ENCODE results near the gene WNT5B.

WNT5B gene

DNA sequence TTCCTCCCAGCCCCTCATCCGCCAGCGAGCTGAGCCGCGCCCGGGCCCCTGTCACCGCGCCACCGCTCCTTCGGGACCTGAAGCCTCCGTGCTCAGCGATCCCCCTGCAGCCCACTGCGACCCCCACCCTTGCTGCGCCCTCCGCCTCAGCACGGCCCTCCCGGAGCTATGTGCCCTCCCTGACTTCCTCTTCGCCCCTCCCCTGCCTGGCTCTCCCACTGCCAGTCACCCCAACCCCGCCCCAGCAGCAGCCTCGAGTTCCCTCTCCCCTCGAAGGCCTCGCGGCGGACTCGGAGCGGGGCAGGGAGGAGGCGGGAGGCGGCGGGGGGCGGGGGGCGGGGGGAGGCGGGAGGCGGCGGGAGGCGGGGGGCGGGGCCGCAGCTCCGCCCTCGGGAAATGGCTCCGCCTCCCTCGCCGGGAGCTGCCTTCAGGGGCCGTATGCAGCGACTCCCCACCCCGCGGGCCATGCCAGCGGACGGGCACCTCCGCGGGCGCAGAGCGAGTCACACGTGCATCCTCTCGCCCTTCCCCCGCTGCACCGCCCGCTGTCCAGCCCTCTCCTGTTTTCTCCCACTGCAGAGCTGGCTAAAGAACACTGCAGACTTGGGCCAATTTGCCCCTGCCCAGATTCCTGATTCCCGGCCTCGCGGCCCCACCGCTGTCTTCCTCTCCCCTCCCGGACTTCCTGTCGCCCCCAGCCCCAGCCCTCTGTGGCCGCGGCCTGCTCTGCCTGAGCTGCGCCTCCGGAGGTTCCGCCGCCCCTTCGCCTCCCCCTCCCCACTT lies 32.7 kb downstream of the WNT5B start:
- Histone ChIP-seq H3K4me3 (ENCODE audit: low read length, poor library complexity, severe bottlenecking) (peak overlapping the region; percentile 71), H3K4me2 (ENCODE audit: low read depth, low read length, poor library complexity, severe bottlenecking) (peak overlapping the region; percentile 67), H3K9ac (ENCODE audit: low read depth, low read length, poor library complexity, severe bottlenecking) (peak overlapping the region; percentile 54), H2AFZ (ENCODE audit: low read length) (peak overlapping the region; percentile 86), H3K36me3 (ENCODE audit: insufficient read depth, low read length) (no peaks in the 10 kb centered on the region), H3K9me3 (ENCODE audit: insufficient read depth, low read depth, low read length) (no peaks in the 10 kb centered on the region), H3F3A (ENCODE audit: low read depth) (peaks cover 14% of the 10 kb centered on the region; the same call in 1 of the 2 replicates), H3K79me2 (ENCODE audit: insufficient read depth, low read length) (no peaks in the 10 kb centered on the region), H3K9me2 (replicated peaks; ENCODE audit: low read depth, low read length) (no peaks in the 10 kb centered on the region), H3K27me3 (ENCODE audit: insufficient read depth, low read length, poor library complexity, severe bottlenecking) (no peaks in the 10 kb centered on the region), H3K4me1 (ENCODE audit: insufficient read depth, low read length, poor library complexity, severe bottlenecking) (peaks cover 15% of the 10 kb centered on the region), H4K20me1 (ENCODE audit: insufficient read depth, low read length, poor library complexity, severe bottlenecking) (no peaks in the 10 kb centered on the region)
- no peak for TF ChIP-seq EZH2phosphoT487 (IDR thresholded peaks at IDR 0.05; ENCODE audit: borderline replicate concordance)
- TF ChIP-seq, protein P1, sequence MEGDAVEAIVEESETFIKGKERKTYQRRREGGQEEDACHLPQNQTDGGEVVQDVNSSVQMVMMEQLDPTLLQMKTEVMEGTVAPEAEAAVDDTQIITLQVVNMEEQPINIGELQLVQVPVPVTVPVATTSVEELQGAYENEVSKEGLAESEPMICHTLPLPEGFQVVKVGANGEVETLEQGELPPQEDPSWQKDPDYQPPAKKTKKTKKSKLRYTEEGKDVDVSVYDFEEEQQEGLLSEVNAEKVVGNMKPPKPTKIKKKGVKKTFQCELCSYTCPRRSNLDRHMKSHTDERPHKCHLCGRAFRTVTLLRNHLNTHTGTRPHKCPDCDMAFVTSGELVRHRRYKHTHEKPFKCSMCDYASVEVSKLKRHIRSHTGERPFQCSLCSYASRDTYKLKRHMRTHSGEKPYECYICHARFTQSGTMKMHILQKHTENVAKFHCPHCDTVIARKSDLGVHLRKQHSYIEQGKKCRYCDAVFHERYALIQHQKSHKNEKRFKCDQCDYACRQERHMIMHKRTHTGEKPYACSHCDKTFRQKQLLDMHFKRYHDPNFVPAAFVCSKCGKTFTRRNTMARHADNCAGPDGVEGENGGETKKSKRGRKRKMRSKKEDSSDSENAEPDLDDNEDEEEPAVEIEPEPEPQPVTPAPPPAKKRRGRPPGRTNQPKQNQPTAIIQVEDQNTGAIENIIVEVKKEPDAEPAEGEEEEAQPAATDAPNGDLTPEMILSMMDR (conservative IDR thresholded peaks at IDR 0.05; ENCODE audit: low read length), result no peak

DNA sequence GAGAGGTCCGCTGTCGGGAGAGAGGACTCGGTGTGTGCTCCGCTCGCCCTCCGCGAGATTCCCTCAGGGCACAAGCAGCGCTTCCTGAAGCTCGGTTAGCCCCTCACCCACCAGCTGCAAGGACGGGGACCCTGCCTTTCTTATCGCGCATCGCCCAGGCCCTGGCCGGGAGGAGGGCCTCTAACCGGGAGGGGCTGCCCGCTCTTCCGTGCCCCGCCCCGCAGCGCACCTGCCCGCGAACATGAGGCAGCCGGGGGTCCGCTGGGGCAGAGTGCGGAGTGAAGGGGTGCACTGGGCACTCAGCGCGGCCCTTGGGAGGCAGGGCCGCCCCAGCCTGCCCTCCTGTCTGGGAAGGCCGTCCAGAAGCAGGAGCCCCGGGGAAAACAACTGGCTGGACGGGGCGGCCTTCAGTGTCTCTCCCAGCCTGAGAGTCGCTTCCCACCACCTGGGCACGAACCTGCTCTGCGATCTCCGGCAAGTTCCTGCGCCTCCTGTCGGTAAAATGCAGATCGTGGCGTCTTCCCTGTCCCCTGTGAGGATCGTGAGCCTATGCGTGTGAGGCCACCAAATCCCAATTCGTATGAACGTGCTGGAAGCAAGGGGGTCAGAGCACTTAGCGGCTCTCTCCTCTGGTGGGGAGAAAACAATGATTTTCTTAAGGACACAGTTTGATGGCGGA lies 33.9 kb downstream of the WNT5B start:
- Histone ChIP-seq H3F3A (ENCODE audit: low read depth) (peaks cover 14% of the 10 kb centered on the region; the same call in 1 of the 2 replicates), H3K9ac (ENCODE audit: low read depth, low read length, poor library complexity, severe bottlenecking) (no peak overlapping the region), H4K20me1 (ENCODE audit: insufficient read depth, low read length, poor library complexity, severe bottlenecking) (no peaks in the 10 kb centered on the region), H3K36me3 (ENCODE audit: insufficient read depth, low read length) (no peaks in the 10 kb centered on the region), H2AFZ (ENCODE audit: low read length) (no peak overlapping the region), H3K27me3 (ENCODE audit: insufficient read depth, low read length, poor library complexity, severe bottlenecking) (no peaks in the 10 kb centered on the region), H3K4me2 (ENCODE audit: low read depth, low read length, poor library complexity, severe bottlenecking) (no peak overlapping the region), H3K9me2 (replicated peaks; ENCODE audit: low read depth, low read length) (no peaks in the 10 kb centered on the region), H3K9me3 (ENCODE audit: insufficient read depth, low read depth, low read length) (no peaks in the 10 kb centered on the region), H3K4me1 (ENCODE audit: insufficient read depth, low read length, poor library complexity, severe bottlenecking) (peaks cover 27% of the 10 kb centered on the region), H3K4me3 (ENCODE audit: low read length, poor library complexity, severe bottlenecking) (no peak overlapping the region), H3K79me2 (ENCODE audit: insufficient read depth, low read length) (no peaks in the 10 kb centered on the region)
- TF ChIP-seq, protein P1 (conservative IDR thresholded peaks at IDR 0.05; ENCODE audit: low read length), result no peak
- TF ChIP-seq EZH2phosphoT487 (IDR thresholded peaks at IDR 0.05; ENCODE audit: borderline replicate concordance), result no peak

DNA sequence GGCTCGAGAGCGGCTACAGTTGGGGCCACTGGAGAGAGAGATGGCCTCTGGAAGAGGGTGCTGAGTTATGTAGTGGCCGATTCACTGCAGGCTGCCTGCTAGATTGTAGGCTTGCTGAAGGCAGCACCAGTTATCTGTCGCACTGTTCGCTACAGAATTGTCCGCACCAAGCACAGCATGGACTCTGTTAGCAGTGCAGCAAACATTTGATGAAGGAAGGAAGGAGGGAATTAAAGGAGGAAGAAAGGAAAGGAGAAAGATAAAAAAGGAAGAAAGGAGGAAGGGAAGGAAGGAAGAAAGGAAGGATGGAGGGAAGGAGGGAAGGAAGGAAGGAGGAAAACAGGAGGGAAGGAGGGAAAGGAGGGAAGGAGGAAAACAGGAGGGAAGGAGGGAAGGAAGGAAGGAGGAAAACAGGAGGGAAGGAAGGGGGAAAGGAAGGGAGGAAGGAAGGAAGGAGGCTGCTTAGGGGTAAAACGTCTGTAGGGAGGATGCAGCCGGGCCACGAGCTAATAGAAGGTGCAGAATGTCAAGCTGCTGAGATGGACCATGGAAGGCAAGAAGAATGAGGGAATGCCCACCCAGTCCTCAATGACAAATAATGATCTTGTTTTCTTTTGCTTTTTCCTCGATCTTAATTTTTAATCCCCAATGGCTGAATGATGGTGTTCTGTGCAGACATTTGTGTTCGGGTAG lies 34.6 kb downstream of the WNT5B start:
- H2AFZ ChIP-seq (ENCODE audit: low read length), result no peak overlapping the region

More for the DNA sequence above, 34.6 kb downstream of the WNT5B start:
- Histone ChIP-seq H3K36me3 (ENCODE audit: insufficient read depth, low read length) (no peaks in the 10 kb centered on the region), H3K4me2 (ENCODE audit: low read depth, low read length, poor library complexity, severe bottlenecking) (no peak overlapping the region), H3F3A (ENCODE audit: low read depth) (peaks cover 13% of the 10 kb centered on the region), H4K20me1 (ENCODE audit: insufficient read depth, low read length, poor library complexity, severe bottlenecking) (no peaks in the 10 kb centered on the region), H3K4me3 (ENCODE audit: low read length, poor library complexity, severe bottlenecking) (no peak overlapping the region), H3K9me2 (replicated peaks; ENCODE audit: low read depth, low read length) (no peaks in the 10 kb centered on the region), H3K79me2 (ENCODE audit: insufficient read depth, low read length) (no peaks in the 10 kb centered on the region), H3K9ac (ENCODE audit: low read depth, low read length, poor library complexity, severe bottlenecking) (no peak overlapping the region), H3K9me3 (ENCODE audit: insufficient read depth, low read depth, low read length) (no peaks in the 10 kb centered on the region), H3K4me1 (ENCODE audit: insufficient read depth, low read length, poor library complexity, severe bottlenecking) (peaks cover 31% of the 10 kb centered on the region), H3K27me3 (ENCODE audit: insufficient read depth, low read length, poor library complexity, severe bottlenecking) (no peaks in the 10 kb centered on the region)
- TF ChIP-seq, protein P1 (conservative IDR thresholded peaks at IDR 0.05; ENCODE audit: low read length), result no peak
- TF ChIP-seq EZH2phosphoT487 (IDR thresholded peaks at IDR 0.05; ENCODE audit: borderline replicate concordance), result no peak

All from Loucy (cell line).